K562 (cell line): ENCODE results near the gene GUCA1A. TPM values are rescaled to one million over a fixed set of nuclear protein-coding genes. Genes with fewer than 3 reads are reported as not detected.
A peak's percentile ranks its signal among the peaks of the same experiment; 100 is the strongest.

Source experiments
- BRF1 ChIP-seq: IDR thresholded peaks from 3 replicates; pipeline ENCODE4 v1.6.1; 2011; ENCODE audit warnings: borderline replicate concordance, mild to moderate bottlenecking; ENCODE audit not compliant: insufficient read length; ENCODE audit errors: extremely low read depth
- CCNT2 ChIP-seq: IDR thresholded peaks from 2 replicates; pipeline ENCODE4 v1.6.1; 2011; ENCODE audit warnings: borderline replicate concordance, low read depth, mild to moderate bottlenecking, moderate library complexity, mixed read lengths, low read length; ENCODE audit not compliant: insufficient read length; ENCODE audit errors: extremely low read depth
- ETV5 ChIP-seq: sonication (generic); formaldehyde crosslinking; IDR thresholded peaks from 2 replicates; pipeline ENCODE4 v1.4.0; 2020; ENCODE audit warnings: low read depth, mild to moderate bottlenecking, missing genetic modification reagents
- FOXP4 ChIP-seq: sonication (generic); formaldehyde crosslinking; IDR thresholded peaks from 2 replicates; pipeline ENCODE4 v1.8.0; 2022; ENCODE audit warnings: mild to moderate bottlenecking, missing genetic modification reagents, borderline replicate concordance
- HDAC2 ChIP-seq: fragments of 450-650 bp; IDR thresholded peaks from 2 replicates; pipeline ENCODE4 v1.6.1; 2016; ENCODE audit warnings: mild to moderate bottlenecking
- L3MBTL2 ChIP-seq: fragments of 450-650 bp; IDR thresholded peaks from 2 replicates; pipeline ENCODE4 v1.6.1; 2016; ENCODE audit warnings: mild to moderate bottlenecking, moderate library complexity
- LEF1 ChIP-seq: fragments of 450-650 bp; IDR thresholded peaks from 2 replicates; pipeline ENCODE4 v1.6.1; 2016; ENCODE audit warnings: mild to moderate bottlenecking
- POLR3G ChIP-seq: IDR thresholded peaks from 2 replicates; pipeline ENCODE4 v1.6.1; 2011; ENCODE audit not compliant: insufficient read length, insufficient replicate concordance; ENCODE audit errors: extremely low read depth
- RB1 ChIP-seq: fragments of 450-650 bp; IDR thresholded peaks from 2 replicates; pipeline ENCODE4 v1.6.1; 2017; ENCODE audit warnings: low read depth, mild to moderate bottlenecking
- SETDB1 ChIP-seq: IDR thresholded peaks from one replicate; pipeline ENCODE4 v1.6.1; 2012; ENCODE audit warnings: low read length, control low read depth, inconsistent platforms
- SNIP1 ChIP-seq: fragments of 450-650 bp; IDR thresholded peaks from 2 replicates; pipeline ENCODE4 v1.7.1; 2017; ENCODE audit warnings: low read depth, mild to moderate bottlenecking
- SRSF7 ChIP-seq: fragments of 200-400 bp; formaldehyde crosslinking; optimal IDR thresholded peaks from 2 replicates; pipeline ENCODE3; 2017; ENCODE audit warnings: mild to moderate bottlenecking, low read depth, low read length
- TRIM24 ChIP-seq, 2 experiments: fragments of 450-650 bp; IDR thresholded peaks; 2 replicates each; pipeline ENCODE4 v1.6.1; 2016
- ZKSCAN8 ChIP-seq: fragments of 200-800 bp; sonication (Bioruptor generic); IDR thresholded peaks from 2 replicates; pipeline ENCODE4 v1.6.1; 2016; ENCODE audit warnings: missing genetic modification characterization, missing compliant biosample characterization
- ZNF24 ChIP-seq: fragments of 450-650 bp; IDR thresholded peaks from 2 replicates; pipeline ENCODE4 v1.6.1; 2016
- ZNF311 ChIP-seq: fragments of 250-450 bp; sonication (Bioruptor Pico); IDR thresholded peaks from 2 replicates; pipeline ENCODE4 v1.4.0; 2020; ENCODE audit warnings: mild to moderate bottlenecking, moderate library complexity
- ZNF511 ChIP-seq: sonication (generic); formaldehyde crosslinking; IDR thresholded peaks from 2 replicates; pipeline ENCODE4 v1.8.0; 2022; ENCODE audit warnings: mild to moderate bottlenecking, missing genetic modification reagents
- polyA plus RNA-seq, 8 experiments: library from polyadenylated mRNA; depleted of rRNA in 4 of 8; stranded (reverse) in 5 of 8; unstranded in 3 of 8; fragments of >200 nt; fragmentation: Nextera tagmentation in 2 of 8; fragmentation: Illumina TruSeq in 1 of 8; extraction: Ambion mirVana in 2 of 8; extraction: Trizol in 1 of 8; gene quantifications; 2 replicates each; pipeline versions ENCODE4 v1.2.1 to v1.2.3, GENCODE V29; 2011 to 2014; ENCODE audit warnings: inconsistent platforms in 1 of 8, missing spikeins in 1 of 8
- total RNA-seq, 7 experiments: library from RNA; depleted of rRNA in 6 of 7; stranded (reverse); fragments of >200 nt in 6 of 7; fragmentation: Illumina TruSeq in 2 of 7; extraction: Trizol in 2 of 7; gene quantifications; 2 replicates each; pipeline versions ENCODE4 v1.2.1 to v1.2.3, GENCODE V29; 2011 to 2021; ENCODE audit warnings: low replicate concordance in 1 of 7
- TF ChIP-seq, protein P1 (sequence below): sonication (generic); formaldehyde crosslinking; IDR thresholded peaks from 2 replicates; pipeline ENCODE4 v1.8.0; 2022; ENCODE audit warnings: missing genetic modification reagents, mild to moderate bottlenecking, moderate library complexity, borderline replicate concordance
- TF ChIP-seq, protein P2 (sequence below): fragments of 450-650 bp; IDR thresholded peaks from 2 replicates; pipeline ENCODE4 v1.6.1; 2016; ENCODE audit warnings: mild to moderate bottlenecking
- TF ChIP-seq, protein P3 (sequence below): fragments of 450-650 bp; IDR thresholded peaks from 2 replicates; pipeline ENCODE4 v1.6.1; 2016; ENCODE audit warnings: borderline replicate concordance

GUCA1A gene
- total and polyA plus RNA-seq, 9 of the 15 experiments (the other 6 are each of a cell fraction or from before 2014, with no cell fraction given): not detected

- TF ChIP-seq FOXP4 (peak; percentile 78; the same call in 1 of the 2 replicates), HDAC2 (peak; percentile 94), RB1 (peak; percentile 71; the same call in 1 of the 2 replicates), SRSF7 (no peak), ETV5 (peak; percentile 87), POLR3G (no peak), BRF1 (no peak), L3MBTL2 (peak; percentile 96), SNIP1 (no peak), SETDB1 (peak; percentile 92), ZNF311 (CRISPR knock-in tag) (peak; percentile 23; the same call in 1 of the 2 replicates), ZKSCAN8 (peak; percentile 85), TRIM24 (IDR thresholded peaks at IDR 0.05) (peak; percentile 98 to 99), LEF1 (peak; percentile 98), CCNT2 (peak; percentile 93), ZNF511 (peak; percentile 25; the same call in 1 of the 2 replicates), ZNF24 (peak; percentile 74; the same call in 1 of the 2 replicates)
- TF ChIP-seq, protein P1, sequence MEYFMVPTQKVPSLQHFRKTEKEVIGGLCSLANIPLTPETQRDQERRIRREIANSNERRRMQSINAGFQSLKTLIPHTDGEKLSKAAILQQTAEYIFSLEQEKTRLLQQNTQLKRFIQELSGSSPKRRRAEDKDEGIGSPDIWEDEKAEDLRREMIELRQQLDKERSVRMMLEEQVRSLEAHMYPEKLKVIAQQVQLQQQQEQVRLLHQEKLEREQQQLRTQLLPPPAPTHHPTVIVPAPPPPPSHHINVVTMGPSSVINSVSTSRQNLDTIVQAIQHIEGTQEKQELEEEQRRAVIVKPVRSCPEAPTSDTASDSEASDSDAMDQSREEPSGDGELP (CRISPR knock-in tag): peak; percentile 94
- TF ChIP-seq, protein P2, sequence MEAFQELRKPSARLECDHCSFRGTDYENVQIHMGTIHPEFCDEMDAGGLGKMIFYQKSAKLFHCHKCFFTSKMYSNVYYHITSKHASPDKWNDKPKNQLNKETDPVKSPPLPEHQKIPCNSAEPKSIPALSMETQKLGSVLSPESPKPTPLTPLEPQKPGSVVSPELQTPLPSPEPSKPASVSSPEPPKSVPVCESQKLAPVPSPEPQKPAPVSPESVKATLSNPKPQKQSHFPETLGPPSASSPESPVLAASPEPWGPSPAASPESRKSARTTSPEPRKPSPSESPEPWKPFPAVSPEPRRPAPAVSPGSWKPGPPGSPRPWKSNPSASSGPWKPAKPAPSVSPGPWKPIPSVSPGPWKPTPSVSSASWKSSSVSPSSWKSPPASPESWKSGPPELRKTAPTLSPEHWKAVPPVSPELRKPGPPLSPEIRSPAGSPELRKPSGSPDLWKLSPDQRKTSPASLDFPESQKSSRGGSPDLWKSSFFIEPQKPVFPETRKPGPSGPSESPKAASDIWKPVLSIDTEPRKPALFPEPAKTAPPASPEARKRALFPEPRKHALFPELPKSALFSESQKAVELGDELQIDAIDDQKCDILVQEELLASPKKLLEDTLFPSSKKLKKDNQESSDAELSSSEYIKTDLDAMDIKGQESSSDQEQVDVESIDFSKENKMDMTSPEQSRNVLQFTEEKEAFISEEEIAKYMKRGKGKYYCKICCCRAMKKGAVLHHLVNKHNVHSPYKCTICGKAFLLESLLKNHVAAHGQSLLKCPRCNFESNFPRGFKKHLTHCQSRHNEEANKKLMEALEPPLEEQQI: peak; percentile 97
- TF ChIP-seq, protein P3, sequence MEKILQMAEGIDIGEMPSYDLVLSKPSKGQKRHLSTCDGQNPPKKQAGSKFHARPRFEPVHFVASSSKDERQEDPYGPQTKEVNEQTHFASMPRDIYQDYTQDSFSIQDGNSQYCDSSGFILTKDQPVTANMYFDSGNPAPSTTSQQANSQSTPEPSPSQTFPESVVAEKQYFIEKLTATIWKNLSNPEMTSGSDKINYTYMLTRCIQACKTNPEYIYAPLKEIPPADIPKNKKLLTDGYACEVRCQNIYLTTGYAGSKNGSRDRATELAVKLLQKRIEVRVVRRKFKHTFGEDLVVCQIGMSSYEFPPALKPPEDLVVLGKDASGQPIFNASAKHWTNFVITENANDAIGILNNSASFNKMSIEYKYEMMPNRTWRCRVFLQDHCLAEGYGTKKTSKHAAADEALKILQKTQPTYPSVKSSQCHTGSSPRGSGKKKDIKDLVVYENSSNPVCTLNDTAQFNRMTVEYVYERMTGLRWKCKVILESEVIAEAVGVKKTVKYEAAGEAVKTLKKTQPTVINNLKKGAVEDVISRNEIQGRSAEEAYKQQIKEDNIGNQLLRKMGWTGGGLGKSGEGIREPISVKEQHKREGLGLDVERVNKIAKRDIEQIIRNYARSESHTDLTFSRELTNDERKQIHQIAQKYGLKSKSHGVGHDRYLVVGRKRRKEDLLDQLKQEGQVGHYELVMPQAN: 0 out of 2 replicates have a peak, but pooled peaks have one; percentile 12
Measured at GRCh38 chr6:42199106-42199981, 26.2 kb downstream of the GUCA1A start (continued).
